Activated B cell treated with CpG ODN at 0.5 μM for 24 hours (primary cell): ENCODE measurements around the gene SYNE3. TPM values are rescaled to one million over a fixed set of nuclear protein-coding genes. Genes with fewer than 3 reads are reported as not detected.

ENCODE experiments used
- ATAC-seq: fragments of 200-7000 bp; cut with Tn5 transposase; one replicate; pipeline ENCODE4 v1.10.0; 2021; ENCODE audit warnings: low read depth, mild to moderate bottlenecking, moderate library complexity
- CTCF ChIA-PET: fragments of 350-600 bp; sonication (Branson Sonifier 250); formaldehyde crosslinking; loops from one replicate; lab custom pipeline; 2021; ENCODE audit warnings: antibody characterized with exemption; lab: Charles Lee
- POLR2A ChIA-PET: fragments of 350-600 bp; sonication (Branson Sonifier 250); formaldehyde crosslinking; loops from one replicate; lab custom pipeline; 2021; ENCODE audit warnings: antibody characterized with exemption; lab: Charles Lee
- DNase-seq: peaks from one replicate; pipeline ENCODE4 v3.0.0; 2022
- H3K27ac Mint-ChIP-seq: one replicate; pipeline ENCODE4 v1.8.0; 2020; ENCODE audit warnings: mixed read lengths
- H3K27me3 Mint-ChIP-seq: one replicate; pipeline ENCODE4 v1.8.0; 2021; ENCODE audit warnings: mixed read lengths
- H3K36me3 Mint-ChIP-seq: one replicate; pipeline ENCODE4 v1.8.0; 2021; ENCODE audit warnings: low read depth, mixed read lengths
- H3K4me1 Mint-ChIP-seq: one replicate; pipeline ENCODE4 v1.8.0; 2021; ENCODE audit warnings: mixed read lengths
- H3K4me3 Mint-ChIP-seq: one replicate; pipeline ENCODE4 v1.8.0; 2020; ENCODE audit warnings: mild to moderate bottlenecking, mixed read lengths
- H3K9me3 Mint-ChIP-seq: one replicate; pipeline ENCODE4 v1.8.0; 2020; ENCODE audit warnings: mixed read lengths
- intact Hi-C: fragments of 100-400 bp; cut with micrococcal nuclease; formaldehyde crosslinking; loops from one replicate; pipeline ENCODE4 v1.15.1; 2024
- total RNA-seq: library from RNA; stranded (reverse); gene quantifications from 2 replicates; pipeline ENCODE4 v1.2.3, GENCODE V29; 2022
- TF ChIP-seq, protein P1 (sequence below): fragments of 200-600 bp; IDR thresholded peaks from one replicate; pipeline ENCODE4 v1.8.0; 2022; ENCODE audit warnings: antibody characterized with exemption, mild to moderate bottlenecking

Gene SYNE3
- total RNA-seq, 1 donor from 2014 or later = 104 TPM

DNA sequence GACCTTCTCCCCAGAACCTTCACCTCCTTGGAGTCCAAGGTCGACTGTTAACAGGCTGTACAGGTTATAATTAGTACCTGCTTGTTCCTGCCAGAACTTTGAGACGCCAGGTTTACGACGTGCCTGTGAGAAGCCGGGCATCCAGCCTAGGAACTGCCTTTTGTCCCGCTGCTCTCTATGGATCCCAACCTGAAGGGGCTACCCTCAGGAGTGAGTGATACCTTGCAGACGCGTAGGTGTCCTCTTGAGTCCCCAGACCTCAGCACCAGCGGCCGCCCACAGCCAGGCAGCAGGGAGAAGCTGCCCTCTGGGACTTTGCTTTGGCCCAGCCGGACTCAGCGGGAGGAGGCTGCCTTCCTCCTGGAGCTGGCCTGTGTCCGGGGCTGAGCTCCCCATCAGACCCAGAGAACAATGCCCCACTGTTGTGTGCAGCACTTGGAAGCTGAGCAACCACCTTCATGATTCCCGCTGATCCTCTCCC, 16.2 kb downstream of the SYNE3 start:
- ChIA-PET POLR2A (interaction anchor here (0.9 to 9.8 kb wide), 2 partner anchors 15 to 18 kb away, joined by 4 to 85 read pairs; partner anchors contain the start of gene SYNE3), CTCF (no interaction called here)
- H3K9me3 Mint-ChIP-seq = no peaks in the 10 kb centered on the region
- TF ChIP-seq, protein P1, sequence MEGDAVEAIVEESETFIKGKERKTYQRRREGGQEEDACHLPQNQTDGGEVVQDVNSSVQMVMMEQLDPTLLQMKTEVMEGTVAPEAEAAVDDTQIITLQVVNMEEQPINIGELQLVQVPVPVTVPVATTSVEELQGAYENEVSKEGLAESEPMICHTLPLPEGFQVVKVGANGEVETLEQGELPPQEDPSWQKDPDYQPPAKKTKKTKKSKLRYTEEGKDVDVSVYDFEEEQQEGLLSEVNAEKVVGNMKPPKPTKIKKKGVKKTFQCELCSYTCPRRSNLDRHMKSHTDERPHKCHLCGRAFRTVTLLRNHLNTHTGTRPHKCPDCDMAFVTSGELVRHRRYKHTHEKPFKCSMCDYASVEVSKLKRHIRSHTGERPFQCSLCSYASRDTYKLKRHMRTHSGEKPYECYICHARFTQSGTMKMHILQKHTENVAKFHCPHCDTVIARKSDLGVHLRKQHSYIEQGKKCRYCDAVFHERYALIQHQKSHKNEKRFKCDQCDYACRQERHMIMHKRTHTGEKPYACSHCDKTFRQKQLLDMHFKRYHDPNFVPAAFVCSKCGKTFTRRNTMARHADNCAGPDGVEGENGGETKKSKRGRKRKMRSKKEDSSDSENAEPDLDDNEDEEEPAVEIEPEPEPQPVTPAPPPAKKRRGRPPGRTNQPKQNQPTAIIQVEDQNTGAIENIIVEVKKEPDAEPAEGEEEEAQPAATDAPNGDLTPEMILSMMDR = no peak
- DNase-seq (no peak), ATAC-seq (no peak)
- peaks cover 96% of the 10 kb centered on the region for H3K4me1 Mint-ChIP-seq
- H3K36me3 Mint-ChIP-seq = peaks cover 56% of the 10 kb centered on the region
- H3K4me3 Mint-ChIP-seq = no peak overlapping the region
- H3K27ac Mint-ChIP-seq = peak overlapping the region; percentile 50
- H3K27me3 Mint-ChIP-seq = no peaks in the 10 kb centered on the region
- intact Hi-C loops = no loop called here

DNA sequence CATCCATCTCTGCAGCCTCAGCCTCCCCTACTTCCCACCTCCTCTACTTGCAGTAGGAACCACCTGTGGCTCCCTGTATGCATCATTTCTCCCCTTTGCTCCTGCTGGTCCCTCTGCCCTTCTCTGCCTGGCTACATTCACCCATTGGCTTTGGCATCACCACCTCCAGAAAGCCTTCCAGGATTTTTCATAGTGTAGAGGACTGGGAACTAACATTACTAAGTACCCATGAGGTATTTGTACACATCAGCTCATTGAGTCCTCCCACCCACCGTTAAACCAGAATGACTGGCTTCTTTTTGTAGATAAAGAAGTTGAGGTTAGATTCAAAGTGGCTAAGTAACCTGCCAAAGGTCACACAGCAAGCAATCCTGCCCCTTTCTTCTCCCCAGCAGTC, 17.1 kb downstream of the SYNE3 start:
- Mint-ChIP-seq H3K9me3 (no peaks in the 10 kb centered on the region), H3K36me3 (peaks cover 50% of the 10 kb centered on the region), H3K27ac (peak overlapping the region; percentile 71), H3K4me3 (peak overlapping the region; percentile 25), H3K4me1 (peaks cover 96% of the 10 kb centered on the region), H3K27me3 (no peaks in the 10 kb centered on the region)
- ChIA-PET POLR2A (interaction anchor here (1.0 to 9.8 kb wide), 3 partner anchors 16 to 19 kb away, joined by 3 to 85 read pairs (median 4); partner anchors contain the start of gene SYNE3), CTCF (no interaction called here)
- TF ChIP-seq, protein P1 = no peak
- no peak for ATAC-seq
- intact Hi-C loops = loop anchor here (5.0 kb wide), 1 partner anchor 37 kb away; no protein-coding TSS in a partner anchor
- no peak for DNase-seq

DNA sequence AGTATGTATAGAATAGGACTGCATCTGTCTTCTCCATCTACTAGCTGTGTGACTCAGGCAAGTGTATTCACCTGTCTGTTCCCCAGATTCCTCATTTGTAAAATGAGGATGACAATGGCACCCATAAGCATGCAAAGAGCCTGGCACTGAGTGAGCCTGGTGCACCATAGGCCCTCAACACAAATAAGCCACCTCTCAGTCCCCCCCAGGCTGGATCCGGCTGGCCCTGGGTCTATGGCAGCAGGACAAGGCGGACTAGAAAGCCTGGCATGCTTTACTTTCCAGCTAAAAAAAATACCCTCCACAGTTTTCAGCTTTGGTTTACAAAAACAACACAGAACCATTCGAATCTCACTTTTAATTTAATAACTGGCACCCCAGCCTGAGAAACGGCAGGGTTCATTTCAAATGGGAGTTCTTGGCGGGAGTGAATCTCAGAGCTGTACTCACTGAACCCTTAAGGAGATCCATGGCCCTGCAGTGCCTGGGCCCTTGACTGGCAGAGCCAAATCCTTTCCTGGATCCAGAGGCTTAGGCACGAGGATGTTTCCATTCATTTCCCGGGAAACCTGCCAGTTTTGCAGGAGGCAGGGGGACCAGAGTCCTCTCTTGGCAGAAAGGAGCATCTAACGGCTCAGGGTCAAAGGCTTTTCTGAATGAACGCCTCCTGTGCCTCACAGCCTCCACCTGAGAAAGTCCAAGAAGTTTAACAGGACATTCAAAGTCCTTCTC, 17.7 kb downstream of the SYNE3 start:
- POLR2A ChIA-PET = interaction anchor here (1.0 to 9.8 kb wide), 3 partner anchors 15 to 20 kb away, joined by 3 to 85 read pairs (median 4); partner anchors contain the start of gene SYNE3
- TF ChIP-seq, protein P1 = no peak
- CTCF ChIA-PET = no interaction called here
- no peaks in the 10 kb centered on the region for H3K27me3 Mint-ChIP-seq
- H3K27ac Mint-ChIP-seq = peak overlapping the region; percentile 50
- no peaks in the 10 kb centered on the region for H3K9me3 Mint-ChIP-seq
- intact Hi-C loops = loop anchor here (5.0 kb wide), 1 partner anchor 36 kb away; no protein-coding TSS in a partner anchor
- H3K36me3 Mint-ChIP-seq = peaks cover 47% of the 10 kb centered on the region
- no peak for DNase-seq
- ATAC-seq = no peak
- peaks cover 96% of the 10 kb centered on the region for H3K4me1 Mint-ChIP-seq
- no peak overlapping the region for H3K4me3 Mint-ChIP-seq

DNA sequence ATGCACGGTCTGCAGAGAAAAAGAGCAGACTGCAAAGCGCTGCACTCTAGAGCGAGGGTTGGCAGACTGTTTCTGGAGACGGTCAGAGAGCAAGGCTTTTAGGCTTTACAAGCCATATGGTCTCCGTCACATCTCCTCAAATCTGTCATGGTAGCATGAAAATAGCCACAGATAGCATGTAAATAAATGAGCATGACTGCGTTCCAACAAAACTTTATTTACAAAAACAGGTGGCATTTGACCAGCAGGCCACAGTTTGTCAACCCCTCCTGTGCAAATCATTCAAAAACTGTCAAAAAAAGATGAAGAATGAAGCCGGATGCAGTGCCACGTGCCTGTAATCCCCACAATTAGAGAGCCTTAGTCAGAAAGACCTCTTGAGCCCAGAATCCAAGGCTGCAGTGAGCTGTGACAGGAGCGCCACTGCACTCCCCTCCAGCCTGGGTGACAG, 18.9 kb downstream of the SYNE3 start:
- H3K36me3 Mint-ChIP-seq = peaks cover 43% of the 10 kb centered on the region
- TF ChIP-seq, protein P1 = no peak
- H3K4me1 Mint-ChIP-seq = peaks cover 92% of the 10 kb centered on the region
- ChIA-PET POLR2A (interaction anchor here (2.6 to 5.3 kb wide), 3 partner anchors 10 to 36 kb away, joined by 12 to 113 read pairs (median 19); partner anchors contain the start of genes GLRX5 and SYNE3), CTCF (no interaction called here)
- H3K9me3 Mint-ChIP-seq = no peaks in the 10 kb centered on the region
- H3K27me3 Mint-ChIP-seq = no peaks in the 10 kb centered on the region
- ATAC-seq (no peak), DNase-seq (no peak)
- intact Hi-C loops = loop anchor here (5.0 kb wide), 1 partner anchor 35 kb away; no protein-coding TSS in a partner anchor
- peak overlapping the region; percentile 32 for H3K27ac Mint-ChIP-seq
- H3K4me3 Mint-ChIP-seq = peak overlapping the region; percentile 15
